ENCODE data around the gene TGFBR2. TPM values are rescaled to one million over a fixed set of nuclear protein-coding genes. Genes with fewer than 3 reads are reported as not detected.

The TGFBR2 gene
- total and polyA plus RNA-seq, 2 of the 13 experiments (the other 11 are each of a cell fraction or from before 2014, with no cell fraction given) = 82.2 to 187 TPM

DNA sequence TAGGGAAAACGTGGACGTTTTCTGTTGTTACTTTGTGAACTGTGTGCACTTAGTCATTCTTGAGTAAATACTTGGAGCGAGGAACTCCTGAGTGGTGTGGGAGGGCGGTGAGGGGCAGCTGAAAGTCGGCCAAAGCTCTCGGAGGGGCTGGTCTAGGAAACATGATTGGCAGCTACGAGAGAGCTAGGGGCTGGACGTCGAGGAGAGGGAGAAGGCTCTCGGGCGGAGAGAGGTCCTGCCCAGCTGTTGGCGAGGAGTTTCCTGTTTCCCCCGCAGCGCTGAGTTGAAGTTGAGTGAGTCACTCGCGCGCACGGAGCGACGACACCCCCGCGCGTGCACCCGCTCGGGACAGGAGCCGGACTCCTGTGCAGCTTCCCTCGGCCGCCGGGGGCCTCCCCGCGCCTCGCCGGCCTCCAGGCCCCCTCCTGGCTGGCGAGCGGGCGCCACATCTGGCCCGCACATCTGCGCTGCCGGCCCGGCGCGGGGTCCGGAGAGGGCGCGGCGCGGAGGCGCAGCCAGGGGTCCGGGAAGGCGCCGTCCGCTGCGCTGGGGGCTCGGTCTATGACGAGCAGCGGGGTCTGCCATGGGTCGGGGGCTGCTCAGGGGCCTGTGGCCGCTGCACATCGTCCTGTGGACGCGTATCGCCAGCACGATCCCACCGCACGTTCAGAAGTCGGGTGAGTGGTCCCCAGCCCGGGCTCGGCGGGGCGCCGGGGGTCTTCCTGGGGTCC is at the start of gene TGFBR2 (continued):
- TF ChIP-seq ZNF446 (CRISPR knock-in tag; IDR thresholded peaks at IDR 0.05) (no peak), ZNF83 (CRISPR knock-in tag; IDR thresholded peaks at IDR 0.05; ENCODE audit: borderline replicate concordance) (no peak), ATRX (CRISPR knock-in tag; IDR thresholded peaks at IDR 0.05; ENCODE audit: borderline replicate concordance) (no peak), TFAP4 (IDR thresholded peaks at IDR 0.05; ENCODE audit: borderline replicate concordance, low read depth) (peak; percentile 97), MAF1 (CRISPR knock-in tag; IDR thresholded peaks at IDR 0.05; ENCODE audit: borderline replicate concordance) (no peak), ARHGAP35 (CRISPR knock-in tag; IDR thresholded peaks at IDR 0.05; ENCODE audit: borderline replicate concordance) (no peak), U2AF2 (IDR thresholded peaks at IDR 0.05; ENCODE audit: low read depth, low read length) (no peak), TRIM22 (IDR thresholded peaks at IDR 0.05) (no peak), CREBL2 (CRISPR knock-in tag; IDR thresholded peaks at IDR 0.05; ENCODE audit: borderline replicate concordance) (no peak), ZFAT (CRISPR knock-in tag; conservative IDR thresholded peaks at IDR 0.05) (no peak), KMT2A (CRISPR knock-in tag; IDR thresholded peaks at IDR 0.05) (peak; percentile 88), GATA4 (IDR thresholded peaks at IDR 0.05; ENCODE audit: borderline replicate concordance, low read depth) (peak; percentile 72; the same call in 1 of the 2 replicates), EED (CRISPR knock-in tag; IDR thresholded peaks at IDR 0.05) (no peak), GMEB2 (CRISPR knock-in tag; IDR thresholded peaks at IDR 0.05; ENCODE audit: low read depth) (no peak)
- TF ChIP-seq, protein P1, sequence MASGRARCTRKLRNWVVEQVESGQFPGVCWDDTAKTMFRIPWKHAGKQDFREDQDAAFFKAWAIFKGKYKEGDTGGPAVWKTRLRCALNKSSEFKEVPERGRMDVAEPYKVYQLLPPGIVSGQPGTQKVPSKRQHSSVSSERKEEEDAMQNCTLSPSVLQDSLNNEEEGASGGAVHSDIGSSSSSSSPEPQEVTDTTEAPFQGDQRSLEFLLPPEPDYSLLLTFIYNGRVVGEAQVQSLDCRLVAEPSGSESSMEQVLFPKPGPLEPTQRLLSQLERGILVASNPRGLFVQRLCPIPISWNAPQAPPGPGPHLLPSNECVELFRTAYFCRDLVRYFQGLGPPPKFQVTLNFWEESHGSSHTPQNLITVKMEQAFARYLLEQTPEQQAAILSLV (CRISPR knock-in tag; IDR thresholded peaks at IDR 0.05; ENCODE audit: borderline replicate concordance) = no peak; the same call in 1 of the 2 replicates
- TF ChIP-seq, protein P2, sequence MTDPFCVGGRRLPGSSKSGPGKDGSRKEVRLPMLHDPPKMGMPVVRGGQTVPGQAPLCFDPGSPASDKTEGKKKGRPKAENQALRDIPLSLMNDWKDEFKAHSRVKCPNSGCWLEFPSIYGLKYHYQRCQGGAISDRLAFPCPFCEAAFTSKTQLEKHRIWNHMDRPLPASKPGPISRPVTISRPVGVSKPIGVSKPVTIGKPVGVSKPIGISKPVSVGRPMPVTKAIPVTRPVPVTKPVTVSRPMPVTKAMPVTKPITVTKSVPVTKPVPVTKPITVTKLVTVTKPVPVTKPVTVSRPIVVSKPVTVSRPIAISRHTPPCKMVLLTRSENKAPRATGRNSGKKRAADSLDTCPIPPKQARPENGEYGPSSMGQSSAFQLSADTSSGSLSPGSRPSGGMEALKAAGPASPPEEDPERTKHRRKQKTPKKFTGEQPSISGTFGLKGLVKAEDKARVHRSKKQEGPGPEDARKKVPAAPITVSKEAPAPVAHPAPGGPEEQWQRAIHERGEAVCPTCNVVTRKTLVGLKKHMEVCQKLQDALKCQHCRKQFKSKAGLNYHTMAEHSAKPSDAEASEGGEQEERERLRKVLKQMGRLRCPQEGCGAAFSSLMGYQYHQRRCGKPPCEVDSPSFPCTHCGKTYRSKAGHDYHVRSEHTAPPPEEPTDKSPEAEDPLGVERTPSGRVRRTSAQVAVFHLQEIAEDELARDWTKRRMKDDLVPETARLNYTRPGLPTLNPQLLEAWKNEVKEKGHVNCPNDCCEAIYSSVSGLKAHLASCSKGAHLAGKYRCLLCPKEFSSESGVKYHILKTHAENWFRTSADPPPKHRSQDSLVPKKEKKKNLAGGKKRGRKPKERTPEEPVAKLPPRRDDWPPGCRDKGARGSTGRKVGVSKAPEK (CRISPR knock-in tag; IDR thresholded peaks at IDR 0.05; ENCODE audit: borderline replicate concordance) = no peak
- TF ChIP-seq, protein P3, sequence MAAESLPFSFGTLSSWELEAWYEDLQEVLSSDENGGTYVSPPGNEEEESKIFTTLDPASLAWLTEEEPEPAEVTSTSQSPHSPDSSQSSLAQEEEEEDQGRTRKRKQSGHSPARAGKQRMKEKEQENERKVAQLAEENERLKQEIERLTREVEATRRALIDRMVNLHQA (CRISPR knock-in tag; IDR thresholded peaks at IDR 0.05) = no peak
- TF ChIP-seq, protein P4, sequence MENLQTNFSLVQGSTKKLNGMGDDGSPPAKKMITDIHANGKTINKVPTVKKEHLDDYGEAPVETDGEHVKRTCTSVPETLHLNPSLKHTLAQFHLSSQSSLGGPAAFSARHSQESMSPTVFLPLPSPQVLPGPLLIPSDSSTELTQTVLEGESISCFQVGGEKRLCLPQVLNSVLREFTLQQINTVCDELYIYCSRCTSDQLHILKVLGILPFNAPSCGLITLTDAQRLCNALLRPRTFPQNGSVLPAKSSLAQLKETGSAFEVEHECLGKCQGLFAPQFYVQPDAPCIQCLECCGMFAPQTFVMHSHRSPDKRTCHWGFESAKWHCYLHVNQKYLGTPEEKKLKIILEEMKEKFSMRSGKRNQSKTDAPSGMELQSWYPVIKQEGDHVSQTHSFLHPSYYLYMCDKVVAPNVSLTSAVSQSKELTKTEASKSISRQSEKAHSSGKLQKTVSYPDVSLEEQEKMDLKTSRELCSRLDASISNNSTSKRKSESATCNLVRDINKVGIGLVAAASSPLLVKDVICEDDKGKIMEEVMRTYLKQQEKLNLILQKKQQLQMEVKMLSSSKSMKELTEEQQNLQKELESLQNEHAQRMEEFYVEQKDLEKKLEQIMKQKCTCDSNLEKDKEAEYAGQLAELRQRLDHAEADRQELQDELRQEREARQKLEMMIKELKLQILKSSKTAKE (CRISPR knock-in tag; IDR thresholded peaks at IDR 0.05; ENCODE audit: borderline replicate concordance) = peak; percentile 54; the same call in 1 of the 2 replicates

All from HepG2 (cell line).